Calu3 (cell line): ENCODE measurements around the gene PSMD14. TPM values are rescaled to one million over a fixed set of nuclear protein-coding genes. Genes with fewer than 3 reads are reported as not detected.

Source experiments
- BruUV-seq: library from RNA; stranded (reverse); fragments of 400-500 nt; replicated peaks from 2 replicates; lab custom pipeline; 2021; lab: Mats Ljungman, UMichigan
- CTCF ChIA-PET: fragments of 300-600 bp; sonication (Branson Sonifier 250); formaldehyde crosslinking; loops from one replicate; lab custom pipeline; 2022; ENCODE audit warnings: antibody characterized with exemption; lab: Charles Lee
- DNase-seq: peaks from one replicate; pipeline ENCODE4 v3.0.0; 2022
- H3K27ac Mint-ChIP-seq: one replicate; pipeline ENCODE4 v1.8.0; 2022; ENCODE audit warnings: mixed read lengths; ENCODE audit not compliant: unreplicated experiment
- H3K27me3 Mint-ChIP-seq: one replicate; pipeline ENCODE4 v1.8.0; 2022; ENCODE audit warnings: mixed read lengths; ENCODE audit not compliant: unreplicated experiment
- H3K36me3 Mint-ChIP-seq: one replicate; pipeline ENCODE4 v1.8.0; 2022; ENCODE audit warnings: mild to moderate bottlenecking, moderate library complexity, mixed read lengths; ENCODE audit not compliant: insufficient read depth, unreplicated experiment
- H3K4me1 Mint-ChIP-seq: one replicate; pipeline ENCODE4 v1.8.0; 2022; ENCODE audit warnings: mild to moderate bottlenecking, low read depth, mixed read lengths; ENCODE audit not compliant: unreplicated experiment
- H3K4me3 Mint-ChIP-seq: one replicate; pipeline ENCODE4 v1.8.0; 2022; ENCODE audit warnings: mild to moderate bottlenecking, low read depth, moderate library complexity, mixed read lengths; ENCODE audit not compliant: unreplicated experiment
- H3K9me3 Mint-ChIP-seq: one replicate; pipeline ENCODE4 v1.8.0; 2022; ENCODE audit warnings: low read depth, mixed read lengths; ENCODE audit not compliant: unreplicated experiment
- intact Hi-C: fragments of 100-400 bp; cut with micrococcal nuclease; formaldehyde crosslinking; loops from one replicate; pipeline ENCODE4 v1.10.0; 2022; ENCODE audit not compliant: unreplicated experiment
- total RNA-seq: library from RNA; stranded (reverse); gene quantifications from 2 replicates; pipeline ENCODE4 v1.2.3, GENCODE V29; 2022
- TF ChIP-seq, protein P1 (sequence below): fragments of 200-600 bp; IDR thresholded peaks from one replicate; pipeline ENCODE4 v1.8.0; 2022; ENCODE audit warnings: antibody characterized with exemption; ENCODE audit not compliant: unreplicated experiment

Gene PSMD14
- total RNA-seq, 1 experiment from 2014 or later = 97.4 TPM

DNA sequence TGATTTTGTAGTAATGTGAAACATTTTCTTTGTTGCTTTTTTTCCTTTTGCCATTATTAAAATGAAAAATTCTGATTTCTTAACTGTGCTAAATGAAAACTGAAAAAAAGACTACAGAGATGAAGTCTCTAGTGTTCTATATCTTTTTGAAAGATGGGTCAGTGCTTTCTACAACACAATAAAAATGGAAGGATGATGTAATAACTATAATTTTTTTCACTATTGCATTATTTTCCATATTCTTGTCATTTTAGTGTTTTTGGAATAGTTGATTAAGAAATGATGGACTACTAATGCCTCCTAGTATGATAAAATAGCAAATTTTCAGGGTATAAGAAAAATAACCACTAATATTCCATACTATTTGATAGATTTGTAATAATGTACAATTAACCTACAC lies 7.2 kb downstream of the PSMD14 start:
- no peak overlapping the region for H3K27ac Mint-ChIP-seq
- H3K4me3 Mint-ChIP-seq = no peak overlapping the region

DNA sequence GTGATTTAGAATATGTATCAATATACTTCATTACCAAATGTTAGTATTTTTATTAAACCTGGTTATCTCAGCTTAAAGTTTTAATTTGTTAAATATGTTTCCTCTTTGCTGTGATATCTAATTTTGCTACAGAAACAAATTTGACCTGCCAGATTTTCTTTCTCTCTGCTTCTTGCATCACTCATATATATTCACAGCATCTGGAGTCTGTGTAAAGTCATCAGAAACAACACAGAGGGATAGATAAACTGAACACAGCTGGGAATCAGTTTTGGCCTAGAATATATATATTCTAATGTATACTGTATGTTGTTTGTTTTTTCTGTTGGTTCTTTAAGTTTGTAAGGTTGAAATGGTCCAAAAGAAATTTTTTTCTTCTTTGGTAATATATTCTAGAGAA lies 8.5 kb downstream of the PSMD14 start:
- no peaks in the 10 kb centered on the region for H3K9me3 Mint-ChIP-seq
- H3K27ac Mint-ChIP-seq = no peak overlapping the region
- TF ChIP-seq, protein P1, sequence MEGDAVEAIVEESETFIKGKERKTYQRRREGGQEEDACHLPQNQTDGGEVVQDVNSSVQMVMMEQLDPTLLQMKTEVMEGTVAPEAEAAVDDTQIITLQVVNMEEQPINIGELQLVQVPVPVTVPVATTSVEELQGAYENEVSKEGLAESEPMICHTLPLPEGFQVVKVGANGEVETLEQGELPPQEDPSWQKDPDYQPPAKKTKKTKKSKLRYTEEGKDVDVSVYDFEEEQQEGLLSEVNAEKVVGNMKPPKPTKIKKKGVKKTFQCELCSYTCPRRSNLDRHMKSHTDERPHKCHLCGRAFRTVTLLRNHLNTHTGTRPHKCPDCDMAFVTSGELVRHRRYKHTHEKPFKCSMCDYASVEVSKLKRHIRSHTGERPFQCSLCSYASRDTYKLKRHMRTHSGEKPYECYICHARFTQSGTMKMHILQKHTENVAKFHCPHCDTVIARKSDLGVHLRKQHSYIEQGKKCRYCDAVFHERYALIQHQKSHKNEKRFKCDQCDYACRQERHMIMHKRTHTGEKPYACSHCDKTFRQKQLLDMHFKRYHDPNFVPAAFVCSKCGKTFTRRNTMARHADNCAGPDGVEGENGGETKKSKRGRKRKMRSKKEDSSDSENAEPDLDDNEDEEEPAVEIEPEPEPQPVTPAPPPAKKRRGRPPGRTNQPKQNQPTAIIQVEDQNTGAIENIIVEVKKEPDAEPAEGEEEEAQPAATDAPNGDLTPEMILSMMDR = no peak
- CTCF ChIA-PET = no interaction called here
- no TSS peak for BruUV-seq
- DNase-seq = no peak
- H3K36me3 Mint-ChIP-seq = peaks cover 18% of the 10 kb centered on the region
- H3K27me3 Mint-ChIP-seq = no peaks in the 10 kb centered on the region
- no peak overlapping the region for H3K4me3 Mint-ChIP-seq
- no peaks in the 10 kb centered on the region for H3K4me1 Mint-ChIP-seq
- intact Hi-C loops = no loop called here

More for the DNA sequence above, 7.2 kb downstream of the PSMD14 start:
- BruUV-seq = no TSS peak
- H3K36me3 Mint-ChIP-seq = peaks cover 18% of the 10 kb centered on the region
- no peaks in the 10 kb centered on the region for H3K9me3 Mint-ChIP-seq
- H3K4me1 Mint-ChIP-seq = no peaks in the 10 kb centered on the region
- TF ChIP-seq, protein P1 = no peak
- CTCF ChIA-PET = no interaction called here
- no peaks in the 10 kb centered on the region for H3K27me3 Mint-ChIP-seq
- intact Hi-C loops = no loop called here
- no peak for DNase-seq

DNA sequence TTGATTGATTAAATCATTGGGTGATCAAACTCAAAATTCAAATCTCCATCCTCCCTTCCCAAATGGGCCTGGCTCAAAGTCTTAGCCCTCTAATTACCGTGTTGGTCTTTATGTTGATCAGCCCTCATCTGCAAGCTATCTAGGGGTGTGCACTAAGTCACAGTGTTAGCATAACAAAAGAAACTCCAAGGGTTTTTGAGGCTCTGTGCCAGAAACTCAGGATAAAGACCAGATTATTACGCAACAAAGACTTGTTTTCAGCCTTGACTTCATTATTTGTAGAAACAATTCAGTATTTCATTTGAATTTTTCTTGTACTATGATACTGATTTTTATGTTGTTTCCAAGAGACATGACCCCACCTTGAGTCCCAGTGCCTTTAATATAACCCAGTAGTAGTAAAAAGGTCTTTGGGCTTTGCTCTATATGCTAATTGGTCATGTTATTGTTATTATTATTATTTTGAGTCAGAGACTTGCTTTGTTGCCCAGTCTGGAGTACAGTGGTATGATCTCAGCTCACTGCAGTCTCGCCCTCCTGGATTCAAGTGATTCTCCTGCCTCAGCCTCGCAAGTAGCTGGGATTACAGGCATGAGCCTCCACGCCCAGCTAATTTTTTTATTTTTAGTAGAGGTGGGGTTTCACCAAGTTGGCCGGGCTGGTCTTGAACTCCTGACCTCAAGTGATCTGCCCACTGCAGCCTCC lies 13.9 kb downstream of the PSMD14 start:
- H3K4me1 Mint-ChIP-seq = peaks cover 5% of the 10 kb centered on the region
- intact Hi-C loops = no loop called here
- H3K9me3 Mint-ChIP-seq = no peaks in the 10 kb centered on the region
- peaks cover 24% of the 10 kb centered on the region for H3K36me3 Mint-ChIP-seq
- BruUV-seq = no TSS peak
- TF ChIP-seq, protein P1 = no peak
- CTCF ChIA-PET = interaction anchor here (0.6 kb wide), 1 partner anchor 155 kb away, joined by 3 read pairs; no protein-coding TSS in a partner anchor
- no peak for DNase-seq
- H3K4me3 Mint-ChIP-seq = no peak overlapping the region
- no peaks in the 10 kb centered on the region for H3K27me3 Mint-ChIP-seq
- H3K27ac Mint-ChIP-seq = no peak overlapping the region

DNA sequence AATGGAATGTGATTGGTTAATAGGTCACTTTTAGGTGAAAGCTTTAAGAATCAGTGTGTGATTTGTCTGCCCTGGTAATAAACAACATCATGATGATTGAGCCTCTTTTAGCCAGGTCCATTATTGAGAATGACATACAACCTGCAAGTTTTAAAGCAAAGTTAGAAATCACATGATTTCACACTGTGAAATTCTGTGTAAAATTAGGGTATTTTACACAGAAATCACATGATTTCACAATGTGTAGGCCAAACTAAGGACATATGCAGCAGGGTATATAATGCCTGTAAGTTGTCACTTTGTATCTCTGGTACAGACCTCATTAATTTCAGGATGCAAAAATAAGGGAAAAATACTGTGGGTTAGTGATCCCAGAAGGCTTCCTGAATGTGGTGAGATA lies 16.7 kb downstream of the PSMD14 start:
- H3K27ac Mint-ChIP-seq = no peak overlapping the region
- CTCF ChIA-PET = no interaction called here
- intact Hi-C loops = no loop called here
- H3K4me3 Mint-ChIP-seq = no peak overlapping the region
- H3K9me3 Mint-ChIP-seq = no peaks in the 10 kb centered on the region
- H3K27me3 Mint-ChIP-seq = no peaks in the 10 kb centered on the region
- TF ChIP-seq, protein P1 = no peak
- H3K36me3 Mint-ChIP-seq = peaks cover 21% of the 10 kb centered on the region
- peaks cover 8% of the 10 kb centered on the region for H3K4me1 Mint-ChIP-seq
- no peak for DNase-seq
- no TSS peak for BruUV-seq
